HepG2 (cell line): ENCODE results near the gene TBC1D1. TPM values are rescaled to one million over a fixed set of nuclear protein-coding genes. Genes with fewer than 3 reads are reported as not detected.

Experiments
- ATAC-seq: fragments of 200-7000 bp; cut with Tn5 transposase; 3 replicates; pipeline ENCODE4 v1.9.1; 2020; ENCODE audit warnings: mild to moderate bottlenecking, moderate library complexity
- BruUV-seq: library from RNA; stranded (reverse); fragments of 400-500 nt; replicated peaks from 2 replicates; lab custom pipeline; 2021; lab: Mats Ljungman, UMichigan
- CTCF ChIA-PET: fragments of 300-600 bp; formaldehyde crosslinking; extraction: SDS; loops from one replicate; lab custom pipeline; 2021; ENCODE audit warnings: low total read pairs, inconsistent platforms, low intra/inter-chr PET ratio; lab: Yijun Ruan, JAX
- POLR2A ChIA-PET: fragments of 350-600 bp; sonication (Branson Sonifier 250); formaldehyde crosslinking; loops from one replicate; lab custom pipeline; 2020; ENCODE audit warnings: antibody characterized with exemption, inconsistent platforms; lab: Yijun Ruan, JAX
- DNase-seq: peaks from one replicate; pipeline ENCODE4 v3.0.0-alpha.2; 2015; ENCODE audit warnings: low spot score
- FAIRE-seq: peaks from 3 replicates; lab custom pipeline; 2011; peaks lifted over from hg19 to GRCh38; lab: Jason Lieb, UNC
- H2AFZ ChIP-seq: one replicate; pipeline ENCODE4 v1.6.1; 2011; ENCODE audit warnings: low read length, inconsistent platforms
- H3K27ac ChIP-seq: fragments of 300-600 bp; 3 replicates; pipeline ENCODE4 v1.8.0; 2011; ENCODE audit warnings: mixed run types, mild to moderate bottlenecking, mixed read lengths, low read length, inconsistent platforms; ENCODE audit not compliant: insufficient read depth; ENCODE audit errors: extremely low read length
- H3K27me3 ChIP-seq, 2 experiments: fragments of 200-600 bp in 1 of 2; 2 replicates in 1 of 2; 3 replicates in 1 of 2; pipeline versions ENCODE4 v1.6.0 to v1.8.0; 2011; ENCODE audit warnings: low read length in 2 of 2, mild to moderate bottlenecking in 2 of 2, moderate library complexity in 2 of 2, inconsistent platforms in 1 of 2; ENCODE audit not compliant: insufficient read depth in 2 of 2, control insufficient read depth in 1 of 2
- H3K36me3 ChIP-seq, 2 experiments: fragments of 200-600 bp in 1 of 2; replicated peaks in 1 of 2; 2 replicates in 1 of 2; 3 replicates in 1 of 2; pipeline versions ENCODE4 v1.5.1 to v1.8.0; 2011; ENCODE audit warnings: low read length in 2 of 2, inconsistent platforms in 1 of 2; ENCODE audit not compliant: insufficient read depth in 2 of 2, control insufficient read depth in 1 of 2
- H3K4me1 ChIP-seq: 2 replicates; pipeline ENCODE4 v1.5.1; 2012; ENCODE audit warnings: low read length, inconsistent platforms; ENCODE audit not compliant: insufficient read depth
- H3K4me2 ChIP-seq: 2 replicates; pipeline ENCODE4 v1.6.0; 2011; ENCODE audit warnings: low read depth, low read length, inconsistent platforms
- H3K4me3 ChIP-seq, 3 experiments: fragments of 200-600 bp in 1 of 3; sonication (generic), shearing (Covaris generic) in 1 of 3; replicated peaks in 1 of 3; 2 replicates each; pipeline ENCODE4 v1.5.1; 2011 to 2016; ENCODE audit warnings: low read length in 3 of 3, inconsistent platforms in 2 of 3, low read depth in 2 of 3, mild to moderate bottlenecking in 2 of 3, control low read depth in 1 of 3, mixed read lengths in 1 of 3; ENCODE audit not compliant: insufficient read depth in 1 of 3
- H3K79me2 ChIP-seq: one replicate; pipeline ENCODE4 v1.6.1; 2011; ENCODE audit warnings: low read length, inconsistent platforms; ENCODE audit not compliant: insufficient read depth
- H3K9ac ChIP-seq: 2 replicates; pipeline ENCODE4 v1.6.0; 2011; ENCODE audit warnings: mild to moderate bottlenecking, low read depth, low read length, inconsistent platforms; ENCODE audit not compliant: insufficient read depth
- H3K9me3 ChIP-seq: 2 replicates; pipeline ENCODE4 v1.5.1; 2012; ENCODE audit warnings: mild to moderate bottlenecking, low read length
- H4K20me1 ChIP-seq: 2 replicates; pipeline ENCODE4 v1.6.0; 2011; ENCODE audit warnings: inconsistent platforms, mild to moderate bottlenecking, low read length, moderate library complexity; ENCODE audit not compliant: insufficient read depth
- BHLHE40 ChIP-seq: IDR thresholded peaks from 2 replicates; pipeline ENCODE4 v1.6.1; 2011; ENCODE audit warnings: low read length, improper control_type of control experiment
- CBX1 ChIP-seq: IDR thresholded peaks from one replicate; pipeline ENCODE4 v1.6.1; 2016; ENCODE audit warnings: antibody characterized with exemption, low read depth
- CBX2 ChIP-seq, 2 experiments: fragments of 200-600 bp in 1 of 2; sonication (generic); formaldehyde crosslinking in 1 of 2; IDR thresholded peaks; 2 replicates each; pipeline versions ENCODE4 v1.7.0 to v1.8.1; 2018 to 2022; ENCODE audit warnings: low read depth in 2 of 2, low read length in 1 of 2, mild to moderate bottlenecking in 1 of 2, missing genetic modification reagents in 1 of 2
- CEBPB ChIP-seq: IDR thresholded peaks from 2 replicates; pipeline ENCODE4 v1.6.1; 2011; ENCODE audit warnings: low read depth, low read length, improper control_type of control experiment, borderline replicate concordance
- CHD2 ChIP-seq: IDR thresholded peaks from 2 replicates; pipeline ENCODE4 v1.6.1; 2011; ENCODE audit warnings: low read depth, low read length, improper control_type of control experiment
- MAX ChIP-seq: IDR thresholded peaks from 2 replicates; pipeline ENCODE4 v1.6.1; 2012; ENCODE audit warnings: inconsistent platforms
- NCOA1 ChIP-seq: sonication (generic); formaldehyde crosslinking; IDR thresholded peaks from 2 replicates; pipeline ENCODE4 v1.9.0; 2021; ENCODE audit warnings: missing genetic modification reagents
- NR2F2 ChIP-seq: IDR thresholded peaks from 2 replicates; pipeline ENCODE4 v1.6.1; 2012; ENCODE audit warnings: low read depth, inconsistent platforms, borderline replicate concordance
- POGK ChIP-seq: sonication (generic); formaldehyde crosslinking; conservative IDR thresholded peaks from 2 replicates; pipeline ENCODE4 v1.8.0; 2022; ENCODE audit warnings: mild to moderate bottlenecking, moderate library complexity, missing genetic modification reagents
- PRMT3 ChIP-seq: sonication (generic); formaldehyde crosslinking; IDR thresholded peaks from 2 replicates; pipeline ENCODE4 v1.8.1; 2022; ENCODE audit warnings: low read depth, mild to moderate bottlenecking, moderate library complexity, missing genetic modification reagents, borderline replicate concordance
- SUZ12 ChIP-seq: fragments of 150-350 bp; IDR thresholded peaks from 2 replicates; pipeline ENCODE4 v1.6.1; 2014; ENCODE audit warnings: low read depth, low read length
- TFAP4 ChIP-seq: sonication (generic); IDR thresholded peaks from 2 replicates; pipeline ENCODE4 v1.6.1; 2016; ENCODE audit warnings: low read depth, borderline replicate concordance
- ZFAT ChIP-seq: sonication (generic); formaldehyde crosslinking; conservative IDR thresholded peaks from 2 replicates; pipeline ENCODE4 v1.8.1; 2023; ENCODE audit warnings: missing genetic modification reagents, inconsistent platforms
- ZNF549 ChIP-seq: sonication (generic); formaldehyde crosslinking; IDR thresholded peaks from 2 replicates; pipeline ENCODE4 v1.5.0; 2020; ENCODE audit warnings: missing genetic modification reagents
- WGBS: methylation state at CpG from one replicate; pipeline ENCODE4 v1.1.6; 2017; ENCODE audit warnings: low lambda C conversion rate; 5-methylcytosine and 5-hydroxymethylcytosine counted together
- in situ Hi-C: cut with HindIII; loops from 2 replicates; pipeline ENCODE4 v1.10.0; 2017; ENCODE audit warnings: low pct_unique_long_range_greater_than_20kb; ENCODE audit not compliant: extremely low pct_ligation_motif_present
- intact Hi-C: fragments of 100-400 bp; cut with micrococcal nuclease; formaldehyde crosslinking; loops from one replicate; pipeline ENCODE4 v1.10.0; 2022; ENCODE audit not compliant: unreplicated experiment
- polyA plus RNA-seq, 8 experiments: library from polyadenylated mRNA; depleted of rRNA in 3 of 8; stranded (reverse) in 7 of 8; unstranded in 1 of 8; fragments of >200 nt; fragmentation: Illumina TruSeq in 4 of 8; extraction: Trizol in 4 of 8; gene quantifications; 2 replicates each; pipeline versions ENCODE4 v1.2.1 to v1.2.3, GENCODE V29; 2011 to 2016; ENCODE audit warnings: low read depth in 4 of 8, missing spikeins in 1 of 8, mixed read lengths in 1 of 8; ENCODE audit not compliant: insufficient read depth in 1 of 8
- total RNA-seq, 5 experiments: library from RNA; depleted of rRNA; stranded (reverse); fragments of >200 nt; fragmentation: Illumina TruSeq; extraction: Trizol; gene quantifications; 2 replicates each; pipeline ENCODE4 v1.2.3, GENCODE V29; 2016; ENCODE audit warnings: low read depth in 1 of 5

The TBC1D1 gene
- total and polyA plus RNA-seq, 2 of the 13 experiments (the other 11 are each of a cell fraction or from before 2014, with no cell fraction given): 37.3 to 62.8 TPM

- Histone ChIP-seq H4K20me1 (no peaks in the 10 kb centered on the region), H3K4me1 (peaks cover 87% of the 10 kb centered on the region), H3K9me3 (no peaks in the 10 kb centered on the region), H3K4me3 (no peak overlapping the region), H3K36me3 (peaks cover 6% of the 10 kb centered on the region in 2 experiments; a peak in 2 of 5 replicates), H3K27ac (peak overlapping the region; percentile 97), H2AFZ (no peak overlapping the region), H3K4me2 (no peak overlapping the region; the same call in 1 of the 2 replicates), H3K9ac (peak overlapping the region; percentile 49), H3K27me3 (no peaks in the 10 kb centered on the region), H3K79me2 (no peaks in the 10 kb centered on the region)
- no peak for ATAC-seq
- TF ChIP-seq NCOA1 (CRISPR knock-in tag) (peak; percentile 22; the same call in 1 of the 2 replicates), CEBPB (peak; percentile 33; the same call in 1 of the 2 replicates), ZNF549 (no peak), SUZ12 (no peak)
- no TSS peak for BruUV-seq
- CTCF ChIA-PET: no interaction called here
- DNase-seq: no peak
- POLR2A ChIA-PET: interaction anchor here (0.9 to 1.2 kb wide), 6 partner anchors 10 to 107 kb away, joined by 3 to 19 read pairs (median 4); no protein-coding TSS in a partner anchor
- peak; percentile 40 for FAIRE-seq
- WGBS: 97% methylated on average over 3 of the region's 3 CpGs
- in situ Hi-C loops (loop anchor here (25.0 kb wide), 1 partner anchor 240 kb away; no protein-coding TSS in a partner anchor), intact Hi-C loops (loop anchor here (2.0 kb wide), 1 partner anchor 90 kb away; no protein-coding TSS in a partner anchor)
Observed at GRCh38 chr4:38072578-38072977, 181.7 kb downstream of the TBC1D1 start.

GRCh38 chr4:38073596-38074234 lies 182.8 kb downstream of the TBC1D1 start:
- Histone ChIP-seq H3K9ac (no peak overlapping the region), H3K27me3 (no peaks in the 10 kb centered on the region), H3K9me3 (no peaks in the 10 kb centered on the region), H3K4me1 (peaks cover 99% of the 10 kb centered on the region), H3K27ac (peak overlapping the region; percentile 97), H4K20me1 (no peaks in the 10 kb centered on the region), H3K4me2 (no peak overlapping the region), H3K79me2 (no peaks in the 10 kb centered on the region), H3K4me3 (no peak overlapping the region), H3K36me3 (0 out of 5 replicates have a peak, but pooled peaks cover 0 to 1% of the 10 kb centered on the region in 2 experiments), H2AFZ (no peak overlapping the region)
- intact Hi-C loops: loop anchor here (2.0 kb wide), 2 partner anchors 89 to 105 kb away; no protein-coding TSS in a partner anchor
- ATAC-seq (no peak), DNase-seq (no peak), FAIRE-seq (peak; percentile 15)
- 100% methylated on average over 4 of the region's 4 CpGs for WGBS
- ChIA-PET POLR2A (interaction anchor here (2.2 kb wide), 1 partner anchor 60 kb away, joined by 13 read pairs; no protein-coding TSS in a partner anchor), CTCF (no interaction called here)
- in situ Hi-C loops: loop anchor here (25.0 kb wide), 1 partner anchor 239 kb away; no protein-coding TSS in a partner anchor
- BruUV-seq: no TSS peak
- TF ChIP-seq PRMT3: no peak
- TF ChIP-seq MAX: no peak
- no peak for TF ChIP-seq ZFAT (CRISPR knock-in tag)
- TF ChIP-seq TFAP4: no peak
- no peak for TF ChIP-seq CBX1
- no peak for TF ChIP-seq NR2F2
- no peak for TF ChIP-seq POGK (CRISPR knock-in tag)
- no peak for TF ChIP-seq BHLHE40
- TF ChIP-seq CBX2 (IDR thresholded peaks at IDR 0.05; ENCODE audit: low read depth, low read length): no peak
- no peak for TF ChIP-seq CBX2 (CRISPR knock-in tag; IDR thresholded peaks at IDR 0.05; ENCODE audit: low read depth)
- TF ChIP-seq CHD2: no peak
